Memory B cell (primary cell): ENCODE data around the gene HCFC1.

Experiments
- ATAC-seq: fragments of 150-1000 bp; cut with Tn5 transposase; 2 replicates; pipeline ENCODE4 v1.10.0; 2021; ENCODE audit warnings: low read depth, mild to moderate bottlenecking, moderate library complexity
- DNase-seq, 2 donors: peaks; one replicate each; pipeline ENCODE4 v3.0.0; 2022; ENCODE audit warnings: low spot score in 2 of 2
- H3K27ac Mint-ChIP-seq: one replicate; pipeline ENCODE4 v1.8.0; 2022; ENCODE audit warnings: mild to moderate bottlenecking, moderate library complexity, mixed read lengths
- H3K27me3 Mint-ChIP-seq: one replicate; pipeline ENCODE4 v1.8.0; 2022; ENCODE audit warnings: mixed read lengths
- H3K36me3 Mint-ChIP-seq: one replicate; pipeline ENCODE4 v1.8.0; 2022; ENCODE audit warnings: mild to moderate bottlenecking, mixed read lengths
- H3K4me1 Mint-ChIP-seq: one replicate; pipeline ENCODE4 v1.8.0; 2022; ENCODE audit warnings: mixed read lengths
- H3K4me3 Mint-ChIP-seq: one replicate; pipeline ENCODE4 v1.8.0; 2022; ENCODE audit warnings: mild to moderate bottlenecking, moderate library complexity, mixed read lengths
- H3K9me3 Mint-ChIP-seq: one replicate; pipeline ENCODE4 v1.8.0; 2022; ENCODE audit warnings: mixed read lengths

The HCFC1 gene

DNA sequence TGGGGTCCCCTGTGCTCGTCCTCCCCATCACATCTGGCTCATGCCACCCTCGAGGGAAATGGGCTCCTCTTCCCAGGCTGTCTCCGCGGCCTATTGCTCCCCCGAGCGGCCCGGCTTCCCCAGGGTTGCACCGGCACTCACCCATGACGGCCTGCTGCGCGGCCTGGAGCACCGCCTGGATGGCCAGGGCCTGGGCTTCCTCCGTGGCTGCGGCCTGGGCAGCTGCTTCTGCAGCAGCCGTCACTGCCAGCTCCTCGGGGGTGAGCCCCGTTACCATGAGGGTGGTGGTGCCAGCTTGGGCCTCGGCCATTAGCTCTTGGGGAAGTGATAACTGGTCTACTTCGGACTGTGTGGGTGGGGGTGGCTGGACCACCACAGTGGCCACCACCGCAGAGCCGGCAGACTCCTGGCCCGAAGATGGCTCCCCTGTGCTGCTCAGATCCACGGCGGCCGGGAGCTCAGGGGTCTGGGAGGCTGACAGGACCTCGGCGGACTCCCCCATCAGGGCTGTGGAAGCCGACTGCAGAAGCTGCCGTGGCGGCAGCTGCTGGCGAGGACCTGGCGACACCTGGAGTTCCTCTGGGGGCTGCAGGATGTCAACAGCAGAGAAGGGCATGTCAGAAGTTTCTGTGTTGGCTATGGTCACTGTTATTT, 19.1 kb downstream of the HCFC1 start:
- no peaks in the 10 kb centered on the region for H3K9me3 Mint-ChIP-seq
- H3K4me3 Mint-ChIP-seq = no peak overlapping the region
- peaks cover 5% of the 10 kb centered on the region for H3K36me3 Mint-ChIP-seq
- H3K27ac Mint-ChIP-seq = no peak overlapping the region
- no peak for DNase-seq
- no peak for ATAC-seq
- no peaks in the 10 kb centered on the region for H3K27me3 Mint-ChIP-seq
- H3K4me1 Mint-ChIP-seq = peaks cover 4% of the 10 kb centered on the region

DNA sequence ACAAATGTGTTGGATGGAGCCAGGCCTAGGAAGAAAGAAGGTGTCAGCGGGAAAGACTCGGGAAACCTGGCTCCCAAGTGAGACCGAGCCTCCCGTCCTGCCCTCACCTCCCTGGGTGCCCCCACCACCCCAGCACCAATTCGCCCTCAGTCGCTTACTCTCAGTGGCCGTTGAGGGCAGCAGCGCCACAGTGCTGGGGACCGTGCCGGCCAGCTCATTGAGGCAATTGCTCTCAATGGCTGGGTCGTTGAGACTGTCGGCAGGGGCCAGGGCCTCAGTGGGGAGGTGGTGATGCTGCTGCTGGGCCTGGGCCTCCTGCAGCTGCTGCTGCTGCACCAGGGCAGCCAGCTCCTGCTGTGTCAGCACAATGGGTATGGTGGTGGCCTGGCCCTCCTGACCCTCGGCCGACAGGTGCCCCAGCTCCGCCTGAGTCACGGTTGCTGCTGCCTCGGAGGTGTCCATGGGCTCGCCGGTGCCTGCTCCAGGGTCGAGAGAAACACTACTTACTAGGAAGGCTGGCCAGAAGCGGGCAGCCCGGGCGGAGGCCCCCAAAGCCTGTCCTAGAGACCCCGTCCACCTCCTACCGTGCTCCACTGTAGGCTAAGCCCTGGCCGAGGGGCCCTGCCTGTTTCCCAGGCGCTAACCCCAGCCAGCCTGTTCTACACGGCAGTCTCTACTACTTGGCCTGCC, 19.8 kb downstream of the HCFC1 start:
- peaks cover 7% of the 10 kb centered on the region for H3K4me1 Mint-ChIP-seq
- H3K9me3 Mint-ChIP-seq = no peaks in the 10 kb centered on the region
- H3K27me3 Mint-ChIP-seq = no peaks in the 10 kb centered on the region
- H3K27ac Mint-ChIP-seq = no peak overlapping the region
- DNase-seq = no peak
- no peak for ATAC-seq
- H3K36me3 Mint-ChIP-seq = peaks cover 6% of the 10 kb centered on the region
- no peak overlapping the region for H3K4me3 Mint-ChIP-seq

DNA sequence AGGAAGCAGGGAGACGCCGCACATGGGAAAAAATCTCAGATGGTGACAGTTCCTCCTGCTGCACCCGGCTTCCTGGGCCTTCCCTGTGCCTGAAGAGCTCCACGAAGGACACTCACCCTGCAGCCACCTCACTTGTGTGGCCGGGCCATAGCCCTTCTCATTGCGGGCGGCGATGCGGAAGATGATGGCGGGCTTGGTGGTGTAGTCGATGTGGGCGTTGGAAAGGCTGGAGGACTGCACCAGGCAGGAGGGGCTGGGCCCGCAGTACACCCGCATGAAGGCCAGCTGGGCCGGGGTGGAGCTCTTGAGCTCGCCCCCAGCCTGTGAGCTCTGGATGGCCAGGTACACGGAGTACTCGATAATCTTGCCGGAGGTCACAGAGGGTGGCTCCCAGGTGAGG, 21.5 kb downstream of the HCFC1 start:
- H3K27ac Mint-ChIP-seq = no peak overlapping the region
- no peak overlapping the region for H3K4me3 Mint-ChIP-seq
- ATAC-seq (no peak), DNase-seq (no peak)
- H3K4me1 Mint-ChIP-seq = peaks cover 7% of the 10 kb centered on the region
- H3K27me3 Mint-ChIP-seq = no peaks in the 10 kb centered on the region
- no peaks in the 10 kb centered on the region for H3K9me3 Mint-ChIP-seq
- H3K36me3 Mint-ChIP-seq = peaks cover 5% of the 10 kb centered on the region

DNA sequence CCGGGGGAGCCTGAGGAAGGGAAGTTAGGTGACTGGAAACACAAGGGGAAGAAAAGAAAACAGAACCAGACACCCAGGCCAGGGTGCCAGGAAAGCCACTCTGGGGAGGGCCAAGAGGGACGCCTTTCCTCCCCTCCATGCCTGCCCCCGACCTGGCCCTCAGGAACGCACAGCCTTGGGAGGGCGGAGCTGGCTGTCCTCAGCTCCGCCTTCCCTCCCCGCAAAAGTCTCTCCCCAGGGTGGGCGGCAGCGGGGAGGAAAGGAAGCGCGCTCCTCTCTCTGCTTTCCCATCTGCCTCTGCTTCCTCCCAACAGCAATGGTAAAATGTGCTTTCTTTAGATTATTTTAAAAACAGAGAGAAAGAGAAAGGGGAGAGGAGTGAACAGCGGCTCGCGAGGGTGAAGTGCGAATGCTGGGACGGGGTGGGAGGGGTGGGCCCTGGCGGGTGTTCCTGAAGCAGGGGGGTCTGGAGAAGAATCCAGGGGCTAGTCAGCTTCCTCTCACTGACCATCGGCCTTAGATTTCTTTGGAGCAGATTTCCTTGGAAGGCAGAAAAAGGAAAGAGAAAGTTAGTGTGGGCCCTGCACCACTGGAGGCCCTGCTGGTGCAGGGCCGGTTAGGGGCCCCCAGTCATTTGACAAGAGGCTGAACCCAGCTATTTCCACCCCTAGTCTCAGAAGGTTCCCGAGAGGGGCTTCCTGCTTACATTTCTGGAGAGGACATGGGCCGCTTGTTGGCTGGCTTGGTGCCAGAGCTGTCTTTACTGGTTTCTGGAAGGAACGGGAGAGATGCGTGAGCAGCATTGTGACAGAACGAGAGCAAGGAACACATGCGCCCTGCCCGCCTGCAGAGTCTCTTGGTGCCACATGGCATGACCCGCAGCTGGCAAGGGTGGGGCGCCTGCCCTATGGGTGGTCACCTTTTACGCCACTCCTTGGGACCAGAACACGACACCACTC, 22.5 kb downstream of the HCFC1 start:
- H3K27me3 Mint-ChIP-seq = no peaks in the 10 kb centered on the region
- ATAC-seq (no peak), DNase-seq (no peak)
- no peak overlapping the region for H3K4me3 Mint-ChIP-seq
- peaks cover 2% of the 10 kb centered on the region for H3K36me3 Mint-ChIP-seq
- no peaks in the 10 kb centered on the region for H3K9me3 Mint-ChIP-seq
- no peak overlapping the region for H3K27ac Mint-ChIP-seq
- peaks cover 10% of the 10 kb centered on the region for H3K4me1 Mint-ChIP-seq

DNA sequence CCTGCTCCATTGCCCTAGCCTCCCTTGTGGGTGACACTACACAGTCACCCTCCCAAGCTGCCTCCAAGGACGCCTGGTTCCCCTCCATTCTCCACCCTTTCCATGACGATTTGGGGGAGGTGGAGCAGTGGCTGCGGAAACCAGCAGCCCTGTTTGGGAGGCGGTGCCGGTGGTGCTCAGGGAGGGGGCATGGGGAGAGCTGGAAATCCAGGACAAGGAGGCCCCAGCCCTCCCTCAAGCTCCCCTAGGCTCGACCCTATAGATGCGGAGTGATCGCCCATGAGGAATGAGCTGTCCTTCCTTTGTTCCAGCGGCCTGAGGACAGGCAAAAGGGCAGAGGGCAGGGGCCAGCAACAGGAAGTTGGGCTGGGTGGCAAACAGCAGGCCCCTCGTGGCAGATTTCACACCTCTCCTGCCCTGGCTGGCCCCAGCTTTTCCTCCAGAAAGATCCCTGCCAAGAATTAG, 23.6 kb downstream of the HCFC1 start:
- Mint-ChIP-seq H3K9me3 (no peaks in the 10 kb centered on the region), H3K36me3 (peaks cover 2% of the 10 kb centered on the region), H3K27me3 (no peaks in the 10 kb centered on the region), H3K4me3 (no peak overlapping the region), H3K4me1 (peaks cover 7% of the 10 kb centered on the region), H3K27ac (no peak overlapping the region)
- DNase-seq (no peak), ATAC-seq (no peak)

DNA sequence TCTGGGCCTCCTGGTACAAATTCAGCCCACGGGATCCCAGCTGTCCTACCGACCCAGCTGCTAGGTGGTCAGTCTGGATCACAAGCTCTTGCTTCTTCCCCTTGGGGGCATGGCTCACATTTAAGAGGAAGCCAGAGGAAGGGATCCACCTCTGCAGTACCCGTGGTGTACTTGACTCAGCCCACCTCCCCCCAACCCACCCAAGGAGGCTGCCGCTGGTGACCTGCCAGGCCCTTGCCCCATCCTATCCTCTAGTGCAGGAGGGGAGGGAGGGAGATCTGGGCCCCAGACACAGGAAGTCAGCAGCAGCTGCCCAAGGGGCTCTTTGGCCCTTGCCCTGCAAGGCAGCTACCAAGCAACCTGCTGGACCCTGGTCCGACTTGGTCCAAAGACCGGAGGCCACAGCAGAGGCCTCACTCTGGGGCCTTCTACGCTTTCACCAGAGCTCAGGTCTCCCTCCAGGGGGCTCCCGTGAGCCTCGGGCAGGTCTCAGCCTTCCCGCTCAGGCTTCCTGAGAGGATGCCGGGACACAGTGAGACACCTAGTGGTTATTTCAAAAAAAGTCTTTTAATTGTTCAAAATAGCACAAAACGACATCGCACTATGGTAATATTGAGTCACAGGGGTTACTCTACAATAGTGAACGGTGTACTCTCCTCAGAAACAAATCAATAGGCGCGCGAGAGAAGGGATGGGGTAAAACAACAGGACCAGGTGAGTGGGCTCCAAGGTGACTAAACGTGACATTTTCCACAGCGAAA, 24.4 kb downstream of the HCFC1 start:
- no peaks in the 10 kb centered on the region for H3K27me3 Mint-ChIP-seq
- ATAC-seq = peak; percentile 86

DNA sequence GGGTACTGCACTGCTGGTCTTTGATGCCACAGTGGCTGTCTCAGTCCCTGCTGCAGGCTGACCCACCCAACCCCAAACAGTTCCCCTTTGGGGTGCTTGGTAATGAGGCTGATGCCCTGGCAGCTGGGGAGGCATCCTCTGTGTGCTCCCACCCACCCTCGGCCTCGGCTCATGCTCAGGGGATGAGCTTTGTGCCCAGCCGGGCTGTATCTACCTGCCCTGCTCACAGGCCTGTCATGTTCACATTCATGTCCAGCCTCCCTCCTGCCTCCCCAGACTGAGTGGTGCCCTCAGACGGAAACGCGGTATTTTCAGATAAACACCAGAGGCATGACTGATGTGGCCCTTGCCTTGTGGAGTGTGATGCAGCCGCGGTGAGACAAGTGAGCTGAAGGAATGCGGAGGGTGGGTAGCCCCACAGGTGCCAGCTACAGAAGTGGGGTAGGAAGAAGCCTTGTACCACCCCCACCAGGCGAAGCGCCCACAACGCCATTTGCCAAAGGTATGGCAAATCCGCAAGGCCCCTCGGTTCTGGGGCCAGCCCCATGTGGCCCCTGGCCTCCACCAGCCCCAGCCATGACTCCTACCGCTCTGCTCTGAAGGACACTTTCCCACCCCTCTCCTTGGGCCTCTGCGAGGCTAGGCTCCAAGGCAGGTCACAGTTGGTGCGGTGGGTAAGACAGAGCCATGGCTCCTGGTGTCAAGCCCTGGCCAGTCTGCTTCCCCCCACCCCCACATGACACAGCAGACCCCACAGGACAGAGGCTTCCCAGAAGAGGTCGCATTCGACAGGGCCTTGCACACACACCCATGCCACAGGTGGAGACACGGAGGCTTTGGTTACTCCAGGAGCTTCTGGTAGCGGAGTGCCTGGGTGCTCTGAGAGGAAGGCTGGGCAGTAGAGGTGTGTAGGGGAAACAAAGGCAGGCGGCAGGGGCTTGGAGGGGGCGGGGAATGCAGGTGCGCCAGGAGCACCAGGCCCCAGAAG, 25.4 kb downstream of the HCFC1 start:
- H3K27me3 Mint-ChIP-seq = no peaks in the 10 kb centered on the region
- ATAC-seq = no peak

More for the DNA sequence above, 24.4 kb downstream of the HCFC1 start:
- H3K4me1 Mint-ChIP-seq = peaks cover 7% of the 10 kb centered on the region
- no peak overlapping the region for H3K4me3 Mint-ChIP-seq
- H3K9me3 Mint-ChIP-seq = no peaks in the 10 kb centered on the region
- H3K27ac Mint-ChIP-seq = peak overlapping the region; percentile 92
- H3K36me3 Mint-ChIP-seq = peaks cover 2% of the 10 kb centered on the region
- DNase-seq = peak; percentile 70 to 72

DNA sequence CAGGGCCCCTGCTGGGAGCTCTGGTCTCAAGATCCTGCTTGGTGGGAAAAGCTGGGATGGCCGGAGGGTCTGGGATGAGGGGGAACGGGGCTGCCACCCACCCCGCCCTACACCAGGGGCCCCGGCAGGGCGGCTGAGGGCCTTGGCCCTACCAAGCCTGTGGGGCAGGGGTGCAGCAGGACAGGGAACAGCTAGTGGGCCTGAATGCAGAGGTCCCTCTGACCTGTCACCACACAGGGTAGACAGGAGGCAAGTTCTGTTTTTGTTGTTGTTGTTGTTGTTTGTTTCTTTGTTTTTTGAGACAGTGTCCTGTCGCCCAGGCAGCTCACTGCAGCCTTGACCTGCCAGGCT, 26.8 kb downstream of the HCFC1 start:
- peaks cover 7% of the 10 kb centered on the region for H3K4me1 Mint-ChIP-seq
- H3K4me3 Mint-ChIP-seq = peak overlapping the region; percentile 62
- DNase-seq (no peak), ATAC-seq (peak; percentile 16)
- peaks cover 2% of the 10 kb centered on the region for H3K36me3 Mint-ChIP-seq
- peak overlapping the region; percentile 92 for H3K27ac Mint-ChIP-seq
- H3K27me3 Mint-ChIP-seq = no peaks in the 10 kb centered on the region
- H3K9me3 Mint-ChIP-seq = no peaks in the 10 kb centered on the region

More for the DNA sequence above, 25.4 kb downstream of the HCFC1 start:
- Mint-ChIP-seq H3K4me1 (peaks cover 7% of the 10 kb centered on the region), H3K4me3 (no peak overlapping the region), H3K9me3 (no peaks in the 10 kb centered on the region), H3K27ac (no peak overlapping the region), H3K36me3 (peaks cover 2% of the 10 kb centered on the region)
- no peak for DNase-seq

DNA sequence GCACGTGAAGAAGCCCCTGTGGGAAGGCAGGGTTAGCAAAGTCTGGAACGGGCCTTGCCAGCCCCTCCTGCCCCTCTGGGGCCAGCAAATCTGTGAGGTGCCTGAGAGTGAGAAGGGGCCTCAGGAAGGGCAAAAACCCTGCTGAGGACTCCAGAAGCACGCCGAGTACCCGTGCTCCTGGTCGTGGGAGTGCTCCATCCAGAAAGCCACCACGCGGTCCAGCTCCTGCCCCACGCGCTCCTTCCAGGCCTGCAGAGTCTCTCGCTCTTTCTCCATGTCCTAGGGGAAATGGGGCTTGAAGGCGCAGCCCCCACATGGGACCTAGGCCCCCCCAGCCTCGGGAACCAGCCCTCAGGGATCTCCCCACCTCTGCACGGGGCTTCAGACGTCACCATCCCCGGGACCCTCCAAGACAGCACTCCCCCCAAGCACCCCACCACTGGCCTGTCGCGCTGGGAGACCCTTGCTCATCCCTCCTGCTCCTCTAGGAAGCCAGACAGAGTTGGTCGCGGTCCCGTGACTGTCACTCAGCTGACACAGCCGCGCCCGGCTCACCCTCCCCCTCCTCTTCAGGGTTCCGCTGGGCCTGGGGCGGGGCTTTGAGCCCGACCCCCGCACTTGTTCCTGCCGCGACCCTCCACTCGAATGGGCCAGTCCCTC, 27.3 kb downstream of the HCFC1 start, which contains the start of gene RENBP:
RENBP (minus strand) TSS at position 504 of the 660 bp plus-strand sequence; CDS start at position 471, 33 bp downstream.
- DNase-seq (peak in 1 of 2 donors; percentile 23), ATAC-seq (peak; percentile 72)

DNA sequence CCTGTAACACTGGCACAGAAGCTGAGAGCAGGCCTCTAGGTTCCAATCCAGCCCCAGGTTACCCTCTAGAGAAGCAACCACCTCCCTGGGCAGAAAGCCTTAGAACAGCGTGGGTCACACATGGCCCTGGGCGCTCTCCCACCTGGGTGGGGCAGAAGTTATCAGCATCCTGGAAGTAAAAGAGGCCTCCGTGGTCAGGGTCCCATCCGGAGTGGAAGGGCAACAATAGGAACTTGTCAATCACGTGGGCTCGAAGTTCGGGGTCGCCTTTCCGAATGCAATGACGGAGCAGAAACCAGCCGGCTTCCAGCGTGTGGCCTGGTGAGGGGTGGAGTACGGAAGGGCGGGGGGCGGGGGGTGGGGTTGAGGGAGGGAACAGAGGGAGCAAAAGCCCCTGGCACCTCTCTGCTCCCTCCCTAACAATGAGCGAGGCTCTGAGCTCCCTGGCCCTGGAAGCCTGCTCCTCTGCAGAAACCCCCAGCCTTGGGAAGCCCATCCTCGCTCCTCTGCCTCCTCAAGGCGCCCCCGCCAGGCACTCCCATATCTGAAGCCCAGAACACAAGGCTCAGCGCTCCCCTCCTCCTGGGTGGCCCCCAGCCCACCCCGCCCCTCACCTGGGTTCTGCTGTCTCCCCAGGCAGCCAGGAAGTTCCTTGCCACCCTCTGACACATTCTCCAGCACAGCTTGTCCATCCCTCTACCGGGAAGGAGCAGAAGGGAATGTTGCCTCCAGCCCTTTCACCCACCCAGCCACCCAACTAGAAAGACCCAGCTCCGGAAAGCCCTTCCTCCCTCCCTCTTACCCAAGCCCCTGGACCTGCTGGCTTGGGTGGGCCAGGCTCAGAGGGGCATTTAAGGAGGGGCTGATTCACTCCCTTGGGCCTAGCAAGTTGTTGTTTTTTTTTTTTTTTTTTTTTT, 30.0 kb downstream of the HCFC1 start:
- Mint-ChIP-seq H3K4me3 (peak overlapping the region; percentile 41), H3K9me3 (no peaks in the 10 kb centered on the region), H3K27me3 (no peaks in the 10 kb centered on the region), H3K27ac (no peak overlapping the region), H3K36me3 (no peaks in the 10 kb centered on the region), H3K4me1 (peaks cover 4% of the 10 kb centered on the region)
- no peak for DNase-seq
- ATAC-seq = no peak

More for the DNA sequence above, 27.3 kb downstream of the HCFC1 start, which contains the start of gene RENBP:
- Mint-ChIP-seq H3K9me3 (no peaks in the 10 kb centered on the region), H3K27me3 (no peaks in the 10 kb centered on the region), H3K36me3 (peaks cover 2% of the 10 kb centered on the region), H3K27ac (peak within 1 kb of the TSS; percentile 92), H3K4me3 (peak within 1 kb of the TSS; percentile 87), H3K4me1 (peaks cover 7% of the 10 kb centered on the region)

DNA sequence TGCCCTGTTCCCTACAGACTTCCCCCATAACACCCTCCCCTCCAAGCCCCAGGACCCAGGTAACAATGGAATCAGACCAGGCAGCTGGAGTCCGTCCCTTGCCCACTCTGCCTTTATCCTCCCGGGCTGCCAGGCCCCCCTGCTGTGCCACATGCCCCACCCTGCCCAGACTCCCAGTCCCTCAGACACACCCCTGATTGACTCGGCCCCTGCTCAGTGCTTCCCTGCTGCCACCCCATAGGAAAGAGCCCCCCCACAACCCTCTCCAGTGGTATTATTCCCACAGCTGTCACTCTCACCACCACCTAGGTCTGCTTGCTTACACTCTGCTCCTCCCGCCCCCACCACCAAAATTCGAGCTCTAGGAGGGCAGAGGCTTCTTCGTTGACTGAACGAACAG, 32.0 kb downstream of the HCFC1 start:
- Mint-ChIP-seq H3K27ac (no peak overlapping the region), H3K4me1 (peaks cover 6% of the 10 kb centered on the region), H3K36me3 (no peaks in the 10 kb centered on the region), H3K27me3 (no peaks in the 10 kb centered on the region), H3K9me3 (no peaks in the 10 kb centered on the region), H3K4me3 (peak overlapping the region; percentile 32)
- DNase-seq (no peak), ATAC-seq (no peak)
